DMS53 treated with DMSO at 0.1 percent for 48 hours (cell line): ENCODE results near the gene TJP2.
"Not testable (repeated sequence)": the region's sequence is repeated elsewhere in the genome, so short reads cannot be mapped to it uniquely, and the experiment has no call there.

Experiments
- DNase-seq: peaks from one replicate; lab custom pipeline; 2025; ENCODE audit not compliant: unreplicated experiment; lab: John Stamatoyannopoulos, UW

TJP2 gene

DNA sequence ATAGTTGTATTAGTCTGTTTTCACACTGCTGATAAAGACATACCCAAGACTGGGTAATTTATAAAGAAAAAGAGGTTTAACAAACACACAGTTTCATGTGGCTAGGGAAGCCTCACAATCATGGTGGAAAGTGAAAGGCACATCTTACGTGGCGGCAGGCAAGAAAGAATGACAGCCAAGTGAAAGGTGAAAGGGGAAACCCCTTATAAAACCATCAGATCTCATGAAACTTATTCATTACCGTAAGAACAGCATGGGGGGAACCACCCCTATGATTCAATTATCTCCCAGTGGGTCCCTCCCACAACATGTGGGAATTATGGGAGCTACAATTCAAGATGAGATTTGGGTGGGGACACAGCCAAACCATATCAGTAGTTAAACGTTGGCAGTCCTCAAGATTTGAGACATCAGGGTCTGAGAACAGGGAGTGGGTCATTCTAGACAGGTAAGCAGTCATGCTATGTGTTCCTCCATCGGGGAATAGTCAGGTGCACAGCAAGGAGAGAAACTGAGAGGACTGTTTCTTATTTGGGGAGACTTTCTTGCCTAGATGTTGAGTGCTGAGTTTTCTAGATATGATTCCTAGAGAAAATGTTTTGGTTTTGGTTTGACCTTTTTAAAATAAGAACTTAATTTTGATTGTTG lies 105.1 kb downstream of the TJP2 start:
- no peak for DNase-seq

DNA sequence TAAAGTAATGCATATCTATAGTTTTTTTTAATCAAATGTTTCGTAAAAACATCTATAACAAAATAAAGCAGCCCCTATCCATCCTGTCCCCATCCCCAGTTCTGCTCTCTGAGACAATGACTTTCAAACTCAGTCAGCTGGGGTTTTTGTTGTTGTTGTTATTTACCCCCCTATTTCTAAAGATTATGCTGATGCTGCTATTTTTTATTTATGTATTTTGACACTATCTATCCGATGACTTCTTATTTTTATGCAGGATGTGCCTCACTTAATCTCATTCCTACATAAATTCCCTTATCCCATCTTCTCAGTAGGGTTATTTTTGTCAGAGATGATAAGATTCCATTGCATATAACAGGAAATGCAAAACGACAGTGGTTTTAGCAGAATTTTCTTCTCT lies 105.7 kb downstream of the TJP2 start:
- DNase-seq = no peak

DNA sequence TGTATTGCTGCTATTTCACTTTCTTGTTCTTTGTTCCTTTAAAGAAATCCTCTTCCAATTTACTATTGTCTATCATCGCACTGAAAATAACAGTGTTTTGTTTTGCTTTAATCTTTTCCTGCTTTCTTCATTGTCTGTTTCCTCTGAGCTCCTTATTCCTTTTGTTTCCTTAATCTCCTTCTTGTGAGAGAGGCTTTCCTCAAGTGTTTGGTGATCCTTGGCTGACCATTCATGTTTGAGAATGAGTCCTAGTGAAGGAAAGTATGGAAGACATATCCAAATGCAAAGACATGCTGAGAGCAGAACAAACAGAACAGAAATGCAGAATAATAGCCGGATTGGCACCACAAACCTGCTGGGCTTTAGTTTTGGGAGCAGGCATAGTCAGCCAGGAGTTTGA lies 108.9 kb downstream of the TJP2 start:
- DNase-seq = no peak

DNA sequence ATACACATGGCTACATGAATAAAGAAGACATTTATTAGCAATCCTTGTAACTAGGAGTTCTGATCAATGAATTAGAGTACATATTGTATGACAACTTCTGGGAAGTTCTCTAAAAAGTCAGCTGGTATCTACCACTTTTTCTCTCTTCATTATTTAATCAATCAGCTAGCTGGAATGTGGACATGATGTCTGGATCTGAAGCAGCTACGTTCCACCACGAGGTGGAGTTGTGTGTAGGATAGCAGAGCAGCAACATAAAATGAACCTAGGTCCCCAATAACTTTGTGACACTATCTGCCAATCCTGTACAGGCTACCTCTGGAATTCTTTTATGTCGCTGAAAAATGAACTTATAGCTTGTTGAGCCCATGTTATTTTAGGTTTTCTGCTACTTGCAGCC lies 118.0 kb downstream of the TJP2 start:
- DNase-seq = no peak

DNA sequence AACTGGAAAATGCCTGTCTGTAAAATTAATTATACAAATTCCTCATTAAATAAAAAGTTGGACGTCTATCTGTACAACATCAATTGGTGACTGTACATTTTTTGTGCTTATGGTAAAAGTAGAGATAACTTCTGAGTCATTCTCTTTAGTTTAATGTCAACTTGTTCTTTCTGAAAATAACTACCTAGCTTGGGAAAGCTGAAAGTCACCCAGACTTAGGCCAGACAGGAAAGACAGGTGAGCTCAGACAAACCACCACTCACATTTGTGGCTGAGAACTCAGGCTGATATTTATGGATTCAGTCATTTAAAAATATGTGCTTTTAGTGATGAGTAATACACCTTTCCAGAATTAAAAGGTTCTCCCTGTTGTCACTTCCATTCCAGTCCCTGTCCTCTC lies 119.1 kb downstream of the TJP2 start:
- no peak for DNase-seq

DNA sequence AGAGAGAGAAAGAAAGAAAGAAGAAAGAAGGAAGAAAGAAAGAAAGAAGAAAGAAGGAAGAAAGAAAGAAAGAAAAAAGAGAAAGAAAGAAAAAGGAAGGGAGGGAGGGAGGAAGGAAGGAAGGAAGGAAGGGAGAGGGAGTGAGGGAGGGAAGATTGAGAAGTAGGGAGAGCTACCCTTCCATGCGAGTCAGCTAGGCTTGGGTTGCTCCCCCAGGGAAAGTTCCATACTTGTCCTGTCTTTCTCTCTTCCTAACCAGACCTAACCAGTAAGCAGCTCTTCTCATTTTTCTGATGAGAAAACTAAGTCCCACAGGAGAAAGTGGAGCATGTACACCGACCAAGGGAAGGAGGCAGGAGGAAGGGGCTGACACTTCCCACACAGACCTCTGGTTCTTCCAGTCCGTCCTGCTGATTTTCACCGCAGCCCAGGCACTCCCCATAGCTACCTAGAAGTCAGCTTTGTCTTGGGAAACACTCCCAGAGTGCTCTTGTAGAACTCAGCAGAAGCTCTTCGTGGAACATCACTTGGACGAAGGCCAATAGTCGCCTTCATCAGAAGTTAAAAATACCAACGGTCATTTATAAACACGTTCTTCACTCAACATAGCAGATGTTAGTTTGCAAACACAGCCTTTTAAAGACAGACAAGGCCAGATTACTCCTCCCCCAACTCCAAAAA lies 121.9 kb downstream of the TJP2 start:
- no peak for DNase-seq

DNA sequence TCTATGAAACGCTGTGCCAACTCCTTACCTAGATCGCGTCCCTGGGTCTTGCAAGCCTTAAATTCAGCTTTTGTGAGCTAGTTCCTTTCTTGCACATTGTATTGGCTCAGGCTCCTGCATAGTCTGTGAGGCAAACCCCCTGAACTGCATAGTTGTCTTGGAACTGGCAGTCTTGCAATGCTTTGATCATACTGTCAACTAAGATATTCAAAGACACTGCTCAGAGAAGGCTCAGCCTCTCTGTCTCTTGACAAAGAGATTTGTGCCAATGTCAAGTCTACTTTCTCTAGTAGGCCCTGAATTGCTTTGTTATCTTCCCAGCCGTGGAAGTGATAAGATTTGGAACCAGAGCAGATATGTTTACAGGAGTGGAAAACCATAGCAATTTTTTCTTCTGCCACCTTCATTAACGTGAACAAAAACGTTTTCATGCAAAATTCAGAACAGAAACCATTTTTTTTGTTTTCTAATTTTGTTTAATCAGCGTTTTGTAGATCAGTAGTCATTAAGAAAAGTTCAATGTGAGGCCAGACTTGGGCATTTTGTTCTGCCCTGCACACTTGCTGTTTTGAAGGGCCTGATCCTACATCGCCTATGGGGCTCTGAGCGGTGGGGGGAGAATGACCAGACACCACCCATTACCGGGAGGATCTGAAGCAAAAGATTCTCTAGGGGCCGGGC lies 123.4 kb downstream of the TJP2 start:
- no peak for DNase-seq

DNA sequence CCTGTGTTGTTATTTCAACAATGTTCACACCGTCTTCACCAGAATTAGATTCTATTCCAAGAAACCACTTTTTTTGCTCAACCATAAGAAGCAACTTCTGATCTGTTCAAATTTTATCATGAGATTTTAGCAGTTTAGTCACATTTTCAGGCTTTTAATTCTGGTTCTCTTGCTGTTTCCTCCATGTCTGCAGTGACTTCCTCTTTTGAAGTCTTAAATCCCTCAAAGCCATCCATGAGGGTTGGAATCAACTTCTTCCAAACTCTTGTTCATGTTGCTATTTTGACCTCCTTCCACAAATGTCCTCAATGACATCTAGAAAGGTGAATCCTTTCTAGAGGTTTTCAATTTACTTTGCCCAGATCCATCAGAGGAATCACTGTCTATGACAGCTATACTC lies 125.2 kb downstream of the TJP2 start:
- no peak for DNase-seq

DNA sequence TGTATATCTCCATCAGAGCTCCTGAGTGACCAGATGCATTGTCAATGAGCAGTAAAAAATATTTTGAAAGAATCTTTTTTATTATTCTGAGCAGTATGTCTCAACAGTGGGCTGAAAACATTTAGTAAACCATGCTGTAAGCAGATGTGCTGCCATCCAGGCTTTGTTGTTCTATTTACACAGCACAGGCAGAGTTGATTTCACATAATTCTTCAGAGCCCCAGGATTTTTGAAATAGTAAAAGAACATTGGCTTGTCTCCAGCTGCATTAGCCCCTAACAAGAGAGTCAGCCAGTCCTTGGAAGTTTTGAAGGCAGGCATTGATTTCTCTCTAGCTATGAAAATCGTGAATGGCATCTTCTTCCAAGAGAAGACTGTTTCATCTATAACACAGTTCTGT lies 125.7 kb downstream of the TJP2 start:
- DNase-seq = no peak

DNA sequence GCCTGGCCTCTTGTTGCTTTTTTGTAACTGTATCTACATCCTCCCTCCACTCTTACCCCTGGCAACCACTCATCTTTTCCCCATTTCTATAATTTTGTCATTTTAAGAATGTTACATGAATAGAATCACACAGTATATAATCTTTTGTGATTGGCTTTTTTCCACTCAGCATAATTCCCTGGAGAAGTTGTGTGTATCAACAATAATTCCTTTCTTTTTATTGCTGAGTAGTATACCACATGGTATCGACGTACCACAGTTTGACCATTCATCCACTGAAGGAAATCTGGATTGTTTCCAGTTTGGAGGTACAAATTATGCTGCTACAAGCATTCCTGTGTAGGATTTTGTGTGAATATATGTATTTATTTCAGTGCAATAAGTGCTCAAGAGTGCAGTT lies 129.3 kb downstream of the TJP2 start:
- no peak for DNase-seq

DNA sequence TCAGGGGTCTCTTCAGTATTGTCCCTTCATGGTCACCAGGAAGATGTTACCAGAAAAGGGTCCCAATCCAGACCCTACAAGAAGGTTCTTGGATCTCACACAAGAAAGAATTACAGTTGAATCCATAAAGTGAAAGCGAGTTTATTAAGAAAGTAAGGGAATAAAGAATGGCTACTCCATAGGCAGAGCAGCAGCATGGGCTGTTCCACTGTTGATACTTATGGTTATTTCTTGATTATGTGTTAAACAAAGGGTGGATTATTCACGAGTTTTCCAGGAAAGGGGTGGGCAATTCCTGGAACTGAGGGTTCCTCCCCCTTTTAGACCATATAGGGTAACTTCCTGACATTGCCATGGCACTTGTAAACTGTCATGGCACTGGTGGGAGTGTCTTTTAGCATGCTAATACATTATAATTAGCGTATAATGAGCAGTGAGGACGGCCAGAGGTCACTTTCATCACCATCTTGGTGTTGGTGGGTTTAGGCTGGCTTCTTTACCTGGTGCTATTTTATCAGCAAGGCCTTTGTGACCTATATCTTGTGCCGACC lies 132.9 kb downstream of the TJP2 start:
- not testable (repeated sequence) for DNase-seq

DNA sequence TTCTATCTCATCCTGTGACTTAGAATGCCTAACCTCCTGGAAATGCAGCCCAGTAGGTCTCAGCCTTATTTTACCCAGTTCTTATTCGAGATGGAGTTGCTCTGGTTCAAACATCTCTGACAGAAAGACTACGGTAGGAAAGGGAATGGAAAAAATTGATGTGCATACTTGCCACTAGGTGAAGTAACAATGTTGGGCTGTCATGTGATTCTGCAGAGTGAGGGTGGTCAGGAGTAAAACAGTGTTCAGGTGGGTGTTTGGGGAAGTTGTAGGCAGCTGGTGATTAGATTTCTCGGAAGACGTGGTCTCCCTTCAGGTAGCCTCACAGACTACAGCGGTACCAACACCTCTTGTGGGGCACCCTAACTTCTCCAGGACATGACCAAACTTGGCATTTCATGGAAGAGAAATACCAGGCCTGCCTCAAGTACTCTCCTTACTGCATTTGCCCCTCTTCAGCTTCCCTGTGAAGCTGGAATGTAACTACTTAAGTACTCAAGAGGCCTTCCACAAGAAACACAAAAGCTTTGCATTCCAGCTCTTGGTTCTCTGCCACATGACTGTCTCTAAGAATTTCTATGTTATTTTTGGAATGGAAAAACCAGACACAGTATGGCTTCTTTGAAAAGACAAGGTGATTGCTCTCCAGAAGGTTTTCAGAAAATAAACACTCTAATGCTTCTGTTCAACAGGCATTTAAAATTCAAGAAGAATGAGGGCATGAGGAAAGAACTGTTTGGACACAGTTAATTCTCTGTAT lies 133.5 kb downstream of the TJP2 start:
- no peak for DNase-seq

DNA sequence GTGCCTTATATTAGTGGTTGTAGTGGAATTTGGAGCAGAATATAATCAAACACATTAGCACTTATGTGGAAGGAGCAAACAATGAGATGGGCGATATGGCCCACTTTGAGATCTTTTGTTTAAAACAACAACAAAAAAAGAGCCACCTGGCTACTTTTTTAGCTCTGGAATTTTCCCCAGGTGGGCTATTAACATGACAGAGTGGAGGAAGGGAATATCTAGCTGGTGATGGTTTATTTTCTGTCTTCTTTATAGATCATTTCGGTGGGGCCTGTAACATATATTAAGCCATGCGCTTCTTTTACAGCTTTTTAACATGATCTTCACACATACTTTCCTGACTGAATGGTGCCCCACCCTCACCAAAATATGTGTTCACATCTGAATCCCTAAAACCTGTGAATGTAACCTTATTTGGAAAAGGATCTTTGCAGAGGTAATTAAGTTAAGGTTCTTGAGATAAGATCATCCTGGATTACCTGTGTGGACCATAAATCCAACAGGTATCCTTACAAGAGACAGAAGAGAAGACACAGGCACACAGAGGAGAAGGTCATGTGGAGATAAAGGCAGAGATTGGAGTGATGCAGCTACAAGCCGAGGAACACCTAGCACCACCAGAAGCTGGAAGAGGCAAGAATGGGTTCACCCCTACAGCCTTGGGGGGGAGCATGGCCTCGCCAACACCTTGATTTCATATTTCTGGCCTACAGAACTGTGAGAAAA lies 134.3 kb downstream of the TJP2 start:
- DNase-seq = no peak

DNA sequence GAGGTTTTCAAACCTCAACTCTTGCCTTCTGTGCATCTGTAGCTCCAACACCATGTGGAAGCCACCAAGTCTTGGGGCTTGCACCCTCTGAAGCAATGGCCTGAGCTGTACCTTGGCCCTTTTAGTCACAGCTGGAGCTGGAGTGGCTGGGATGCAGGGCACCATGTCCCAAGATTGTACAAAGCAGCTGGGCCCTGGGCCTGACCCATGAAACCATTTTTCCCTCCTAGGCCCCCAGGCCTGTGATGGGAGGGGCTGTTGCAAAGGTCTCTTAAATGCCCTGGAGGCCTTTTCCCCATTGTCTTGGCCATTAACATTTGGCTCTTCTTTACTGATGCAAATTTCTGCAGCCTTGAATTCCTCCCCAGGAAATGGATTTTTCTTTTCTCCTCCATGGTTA lies 139.1 kb downstream of the TJP2 start:
- DNase-seq = no peak

DNA sequence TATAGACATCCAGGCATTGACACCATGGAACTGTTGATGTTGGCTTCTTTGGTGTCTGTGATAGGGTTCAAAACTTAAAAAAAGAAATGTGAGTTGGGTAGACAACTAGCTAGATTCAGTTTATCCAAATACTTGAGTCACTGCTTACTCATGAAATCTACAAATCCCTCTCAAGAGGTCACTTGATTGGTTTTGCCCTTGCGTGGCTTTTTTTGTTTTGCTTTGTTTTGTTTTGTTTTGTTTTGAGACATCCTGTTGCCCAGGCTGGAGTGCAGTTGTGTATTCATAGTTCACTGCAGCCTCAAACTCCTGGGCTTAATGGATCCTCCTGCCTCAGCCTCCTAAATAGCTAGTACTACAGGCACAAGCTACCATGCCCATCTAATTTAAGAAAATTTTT lies 140.5 kb downstream of the TJP2 start:
- peak; percentile 8 for DNase-seq

DNA sequence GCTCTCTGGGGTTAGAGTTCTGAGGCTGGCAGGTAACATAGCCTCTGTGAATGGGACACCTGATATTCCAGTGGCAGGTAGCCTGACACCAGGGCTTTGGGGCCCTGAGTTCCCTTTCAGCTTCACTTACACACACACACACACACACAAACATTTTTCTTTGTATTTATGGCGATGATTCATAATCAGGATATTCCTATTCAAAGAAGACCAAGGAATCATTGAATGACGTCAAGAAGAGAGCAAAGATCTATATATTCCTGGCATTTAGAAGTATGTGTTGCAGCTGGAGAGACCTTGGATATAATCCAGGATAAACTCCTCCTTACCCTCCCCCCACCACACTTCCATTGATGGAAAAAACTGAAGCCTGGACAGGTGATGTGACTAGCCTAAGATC lies 143.0 kb downstream of the TJP2 start:
- DNase-seq = peak; percentile 80

DNA sequence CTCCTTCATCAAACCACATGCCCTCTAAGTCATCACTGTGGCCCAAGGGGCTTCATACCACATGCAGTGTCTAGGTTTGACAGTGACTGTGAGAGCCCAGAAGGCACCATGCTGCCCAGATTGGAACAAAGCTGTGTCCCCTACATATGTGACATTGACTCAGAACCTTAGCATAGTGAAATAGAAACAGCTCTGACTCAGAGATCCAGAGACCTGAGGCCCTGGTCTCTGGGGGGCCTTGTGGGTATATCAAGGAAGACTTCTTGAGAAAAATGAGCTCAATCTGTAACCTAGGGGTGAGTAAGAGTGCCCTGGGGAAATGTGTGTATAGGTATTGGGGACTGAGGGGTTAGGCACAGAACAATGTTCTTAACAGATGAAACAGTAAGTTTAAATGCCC lies 143.8 kb downstream of the TJP2 start:
- no peak for DNase-seq

DNA sequence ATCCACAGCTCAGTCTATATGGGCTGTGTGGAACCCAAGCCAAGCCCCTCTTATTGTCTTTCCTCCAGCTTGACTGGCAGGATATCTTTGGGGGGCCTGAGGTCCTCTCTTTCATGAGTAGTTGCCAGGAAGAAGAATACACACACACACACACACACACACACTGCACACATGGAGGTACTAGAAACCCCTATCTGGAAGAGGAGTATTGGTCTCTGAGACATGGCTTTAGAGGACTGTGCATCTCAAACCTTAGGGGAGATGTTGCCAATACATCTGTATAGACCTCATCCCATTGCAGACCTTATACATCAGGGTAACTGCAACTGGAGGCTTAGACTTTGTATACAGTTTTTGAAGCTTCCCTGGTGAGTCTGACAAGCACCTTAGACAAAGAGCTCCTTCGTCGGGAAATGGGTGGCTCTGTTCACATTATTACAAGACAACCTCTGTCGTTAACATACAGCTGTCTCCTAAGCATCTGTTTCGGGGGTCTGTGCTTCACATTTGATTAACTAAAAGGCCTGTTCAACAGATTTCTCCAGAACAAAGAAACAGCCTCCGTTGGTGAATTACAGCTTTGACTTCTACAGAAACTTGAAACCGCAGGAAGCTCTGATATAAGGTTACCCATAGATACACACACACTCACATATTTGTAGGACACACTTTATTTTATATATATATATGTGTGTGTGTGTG lies 145.4 kb downstream of the TJP2 start:
- no peak for DNase-seq

DNA sequence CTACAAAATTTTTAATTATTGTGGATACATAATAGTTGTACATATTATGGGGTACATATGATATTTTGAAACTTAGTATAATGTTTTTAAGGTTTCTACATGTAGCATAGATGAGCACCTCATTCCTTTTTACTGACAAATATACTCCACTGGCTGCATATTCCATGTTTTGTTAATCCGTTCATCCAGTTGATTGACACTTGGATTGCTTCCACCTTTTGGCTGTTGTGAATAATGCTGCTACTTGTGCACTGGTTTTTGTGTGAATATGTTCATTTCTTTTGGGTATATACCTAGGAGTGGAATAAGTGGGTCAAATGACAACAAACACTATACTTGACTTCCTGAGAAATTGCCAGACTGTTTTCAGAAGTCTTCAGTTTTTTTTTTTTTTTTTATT lies 148.2 kb downstream of the TJP2 start:
- DNase-seq = no peak

DNA sequence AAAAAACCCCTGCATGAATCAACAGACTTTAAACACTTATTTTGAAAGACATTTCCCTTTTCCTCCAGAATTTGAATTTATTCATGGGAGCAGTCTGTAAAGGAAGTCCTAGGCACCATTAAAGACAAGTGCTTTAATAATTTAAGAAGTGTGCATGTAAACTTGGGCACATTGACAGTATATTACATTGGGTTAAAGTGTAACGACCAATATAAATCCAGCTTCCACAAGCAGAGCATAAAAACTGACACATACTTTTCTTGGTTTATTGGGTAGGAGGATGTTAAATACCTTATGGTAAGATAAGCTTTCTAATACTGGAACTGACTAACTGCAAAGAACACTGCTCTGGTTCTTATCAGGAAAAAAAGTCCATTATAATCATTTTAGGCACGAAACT lies 149.8 kb downstream of the TJP2 start:
- no peak for DNase-seq
